ENCODE data around the gene LIN52.

GRCh38 chr14:74049876-74050495, 34.8 kb upstream of the LIN52 start:
- no peak for TF ChIP-seq POLR2AphosphoS5 (IDR thresholded peaks at IDR 0.05; ENCODE audit: low read depth, low read length)
- peak; percentile 77 for TF ChIP-seq SPI1 (IDR thresholded peaks at IDR 0.05; ENCODE audit: low read depth, low read length)
- TF ChIP-seq TAF1 (IDR thresholded peaks at IDR 0.05; ENCODE audit: low read depth, low read length), result no peak
